Measurements from ENCODE around the gene SFTA2. TPM values are rescaled to one million over a fixed set of nuclear protein-coding genes. Genes with fewer than 3 reads are reported as not detected.
"Not testable (repeated sequence)": the region's sequence is repeated elsewhere in the genome, so short reads cannot be mapped to it uniquely, and the experiment has no call there.

Gene SFTA2
- total RNA-seq, 1 donor from 2014 or later: not detected

GRCh38 chr6:30970946-30971345, 39.0 kb upstream of the SFTA2 start:
- no peak for DNase-seq
- no peak overlapping the region for H3K27ac ChIP-seq (replicated peaks)
- TF ChIP-seq CTCF (IDR thresholded peaks at IDR 0.05; ENCODE audit: borderline replicate concordance): no peak
- no peaks in the 10 kb centered on the region for H3K4me1 ChIP-seq
- peaks cover 13% of the 10 kb centered on the region for H3K27me3 ChIP-seq (ENCODE audit: low read depth)
- intact Hi-C loops (cut with micrococcal nuclease): no loop called here
- H3K4me3 ChIP-seq: no peak overlapping the region
- no peaks in the 10 kb centered on the region for H3K36me3 ChIP-seq
- no peaks in the 10 kb centered on the region for H3K9me3 ChIP-seq (replicated peaks)

GRCh38 chr6:30969171-30969570, 37.2 kb upstream of the SFTA2 start:
- not testable (repeated sequence) for DNase-seq

GRCh38 chr6:30966154-30966553, 34.2 kb upstream of the SFTA2 start:
- peaks cover 7% of the 10 kb centered on the region for H3K27me3 ChIP-seq (ENCODE audit: low read depth)
- no peak overlapping the region for H3K4me3 ChIP-seq
- no peaks in the 10 kb centered on the region for H3K9me3 ChIP-seq (replicated peaks)
- no peaks in the 10 kb centered on the region for H3K36me3 ChIP-seq
- H3K4me1 ChIP-seq: no peaks in the 10 kb centered on the region
- no peak for DNase-seq
- no peak overlapping the region for H3K27ac ChIP-seq (replicated peaks)
- intact Hi-C loops (cut with micrococcal nuclease): no loop called here
- TF ChIP-seq CTCF (IDR thresholded peaks at IDR 0.05; ENCODE audit: borderline replicate concordance): no peak

More at GRCh38 chr6:30969171-30969570, 37.2 kb upstream of the SFTA2 start:
- H3K9me3 ChIP-seq (replicated peaks); intact Hi-C loops (cut with micrococcal nuclease); H3K27ac ChIP-seq (replicated peaks); H3K4me1 ChIP-seq; H3K36me3 ChIP-seq; H3K4me3 ChIP-seq: not testable (repeated sequence)
- H3K27me3 ChIP-seq (ENCODE audit: low read depth): peaks cover 17% of the 10 kb centered on the region

DNA sequence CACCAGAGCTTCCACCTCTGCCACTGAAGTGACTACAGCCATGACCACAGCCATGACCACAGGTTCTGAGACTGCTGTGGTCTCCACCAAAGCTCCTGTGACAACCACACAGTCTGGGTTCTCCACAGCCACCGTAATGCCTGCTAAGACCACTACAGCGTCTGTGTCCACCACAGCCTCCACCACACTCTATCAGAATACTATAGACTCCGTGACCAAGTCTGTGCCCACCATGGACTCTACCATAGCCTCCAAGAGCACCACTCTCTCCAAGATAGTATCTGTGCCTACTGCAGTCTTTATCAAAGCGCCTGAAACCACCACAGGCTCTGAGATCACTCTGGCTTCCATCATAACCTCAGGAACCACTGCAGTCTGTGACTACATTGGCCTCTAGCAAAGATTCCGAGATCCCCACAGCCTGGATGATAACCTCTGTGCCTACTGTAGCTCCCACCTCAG, 33.2 kb upstream of the SFTA2 start:
- no peak for DNase-seq
- no peaks in the 10 kb centered on the region for H3K36me3 ChIP-seq
- H3K9me3 ChIP-seq (replicated peaks): no peaks in the 10 kb centered on the region
- H3K27me3 ChIP-seq (ENCODE audit: low read depth): peaks cover 7% of the 10 kb centered on the region
- H3K4me3 ChIP-seq: no peak overlapping the region
- no peaks in the 10 kb centered on the region for H3K4me1 ChIP-seq
- H3K27ac ChIP-seq (replicated peaks): no peak overlapping the region
- intact Hi-C loops (cut with micrococcal nuclease): no loop called here
- no peak for TF ChIP-seq CTCF (IDR thresholded peaks at IDR 0.05; ENCODE audit: borderline replicate concordance)

DNA sequence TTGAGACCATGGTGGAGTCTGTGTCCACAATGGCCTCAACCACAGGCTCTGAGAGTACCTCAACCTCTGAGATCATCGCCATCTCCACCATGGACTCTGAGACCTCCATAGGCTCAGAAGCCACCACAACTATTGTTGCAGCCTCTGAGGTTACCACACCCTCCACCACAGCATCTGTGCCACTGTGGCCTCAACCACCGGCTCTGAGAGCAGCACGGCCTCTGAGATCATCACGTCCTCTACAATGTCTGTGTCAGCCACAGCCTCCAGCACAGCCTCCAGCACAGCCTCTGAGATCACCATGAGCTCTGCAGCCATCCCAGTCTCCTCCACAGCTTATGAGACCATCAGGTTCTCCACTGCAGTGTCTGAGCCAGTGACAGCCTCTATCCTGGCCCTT, 32.1 kb upstream of the SFTA2 start:
- H3K4me3 ChIP-seq: no peak overlapping the region
- intact Hi-C loops (cut with micrococcal nuclease): no loop called here
- H3K4me1 ChIP-seq: no peaks in the 10 kb centered on the region
- TF ChIP-seq CTCF (IDR thresholded peaks at IDR 0.05; ENCODE audit: borderline replicate concordance): no peak
- H3K27me3 ChIP-seq (ENCODE audit: low read depth): peaks cover 17% of the 10 kb centered on the region
- H3K9me3 ChIP-seq (replicated peaks): no peaks in the 10 kb centered on the region
- DNase-seq: no peak
- no peaks in the 10 kb centered on the region for H3K36me3 ChIP-seq
- H3K27ac ChIP-seq (replicated peaks): no peak overlapping the region

GRCh38 chr6:30963641-30964040, 31.7 kb upstream of the SFTA2 start:
- intact Hi-C loops (cut with micrococcal nuclease): no loop called here
- no peak for DNase-seq
- TF ChIP-seq CTCF (IDR thresholded peaks at IDR 0.05; ENCODE audit: borderline replicate concordance): no peak
- Histone ChIP-seq H3K27me3 (ENCODE audit: low read depth) (peaks cover 19% of the 10 kb centered on the region), H3K36me3 (no peaks in the 10 kb centered on the region), H3K27ac (replicated peaks) (no peak overlapping the region), H3K4me1 (no peaks in the 10 kb centered on the region), H3K4me3 (no peak overlapping the region), H3K9me3 (replicated peaks) (no peaks in the 10 kb centered on the region)
